K562 (cell line): Measurements from ENCODE around the gene JMJD1C. TPM values are rescaled to one million over a fixed set of nuclear protein-coding genes. Genes with fewer than 3 reads are reported as not detected.

Experiments used
- CHD7 ChIP-seq: fragments of 200-600 bp; sonication (generic); IDR thresholded peaks from one replicate; pipeline ENCODE4 v1.6.1; 2012; ENCODE audit warnings: mild to moderate bottlenecking, low read depth, low read length, inconsistent platforms
- TOE1 ChIP-seq, 2 experiments: fragments of 450-650 bp in 1 of 2; sonication (generic) in 1 of 2; formaldehyde crosslinking in 1 of 2; IDR thresholded peaks; 2 replicates each; pipeline versions ENCODE4 v1.7.1 to v1.8.0; 2016 to 2022; ENCODE audit warnings: borderline replicate concordance in 2 of 2, mild to moderate bottlenecking in 2 of 2, antibody characterized with exemption in 1 of 2, inconsistent platforms in 1 of 2, low read depth in 1 of 2, missing genetic modification reagents in 1 of 2, moderate library complexity in 1 of 2
- ZBTB40 ChIP-seq, 2 experiments: fragments of 450-650 bp in 1 of 2; sonication (generic) in 1 of 2; formaldehyde crosslinking in 1 of 2; IDR thresholded peaks; 2 replicates each; pipeline versions ENCODE4 v1.7.1 to v1.9.0; 2016 to 2022; ENCODE audit warnings: inconsistent platforms in 1 of 2, mild to moderate bottlenecking in 1 of 2, missing genetic modification reagents in 1 of 2
- polyA plus RNA-seq, 8 experiments: library from polyadenylated mRNA; depleted of rRNA in 4 of 8; stranded (reverse) in 5 of 8; unstranded in 3 of 8; fragments of >200 nt; fragmentation: Nextera tagmentation in 2 of 8; fragmentation: Illumina TruSeq in 1 of 8; extraction: Ambion mirVana in 2 of 8; extraction: Trizol in 1 of 8; gene quantifications; 2 replicates each; pipeline versions ENCODE4 v1.2.1 to v1.2.3, GENCODE V29; 2011 to 2014; ENCODE audit warnings: inconsistent platforms in 1 of 8, missing spikeins in 1 of 8
- total RNA-seq, 7 experiments: library from RNA; depleted of rRNA in 6 of 7; stranded (reverse); fragments of >200 nt in 6 of 7; fragmentation: Illumina TruSeq in 2 of 7; extraction: Trizol in 2 of 7; gene quantifications; 2 replicates each; pipeline versions ENCODE4 v1.2.1 to v1.2.3, GENCODE V29; 2011 to 2021; ENCODE audit warnings: low replicate concordance in 1 of 7

JMJD1C gene
- total and polyA plus RNA-seq, 9 of the 15 experiments (the other 6 are each of a cell fraction or from before 2014, with no cell fraction given), result 25.3 to 68.0 (median 47.2) TPM

GRCh38 chr10:63465293-63466143, at the start of gene JMJD1C (continued):
- TF ChIP-seq CHD7 (no peak), ZBTB40 (IDR thresholded peaks at IDR 0.05) (peak; percentile 46; the same call in 1 of the 2 replicates), ZBTB40 (CRISPR knock-in tag; IDR thresholded peaks at IDR 0.05) (no peak), TOE1 (IDR thresholded peaks at IDR 0.05; ENCODE audit: borderline replicate concordance) (no peak), TOE1 (CRISPR knock-in tag; IDR thresholded peaks at IDR 0.05; ENCODE audit: borderline replicate concordance, low read depth) (no peak)
